Adrenal gland (tissue), 12 donors: ENCODE results near the gene ZNRF1. TPM values are rescaled to one million over a fixed set of nuclear protein-coding genes. Genes with fewer than 3 reads are reported as not detected.
"Not testable (repeated sequence)": the region's sequence is repeated elsewhere in the genome, so short reads cannot be mapped to it uniquely, and the experiment has no call there.

ENCODE experiments used
- DNase-seq, 7 donors: peaks; one replicate each; pipeline ENCODE4 v3.0.0-alpha.2; 2019 to 2020
- H3K27ac ChIP-seq, 5 donors: fragments of 200-600 bp; sonication (generic) in 4 of 5; 1 replicate in 3 of 5; 2 replicates in 2 of 5; pipeline versions ENCODE4 v1.5.1 to v1.8.0; 2016 to 2020; ENCODE audit warnings: mild to moderate bottlenecking in 1 of 5
- H3K27me3 ChIP-seq: fragments of 200-600 bp; 2 replicates; pipeline ENCODE4 v1.8.0; 2021
- H3K36me3 ChIP-seq, 2 donors: fragments of 200-600 bp; replicated peaks in 1 of 2; 1 replicate in 1 of 2; 2 replicates in 1 of 2; pipeline versions ENCODE4 v1.5.1 to v1.8.0; 2018 to 2022
- H3K4me1 ChIP-seq, 2 donors: fragments of 200-600 bp; replicated peaks in 1 of 2; 1 replicate in 1 of 2; 2 replicates in 1 of 2; pipeline versions ENCODE4 v1.5.1 to v1.8.0; 2018 to 2021
- H3K4me3 ChIP-seq, 4 donors: fragments of 200-600 bp; sonication (generic) in 3 of 4; one replicate each; pipeline ENCODE4 v1.5.1; 2016 to 2018
- H3K9me3 ChIP-seq, 3 donors: fragments of 200-600 bp; sonication (generic) in 1 of 3; replicated peaks in 1 of 3; 1 replicate in 2 of 3; 2 replicates in 1 of 3; pipeline versions ENCODE4 v1.5.1 to v1.8.0; 2016 to 2021
- POLR2A ChIP-seq, 2 donors: fragments of 450-650 bp; IDR thresholded peaks; one replicate each; pipeline ENCODE4 v1.6.1; 2017; ENCODE audit warnings: antibody characterized with exemption in 2 of 2, mild to moderate bottlenecking in 2 of 2, moderate library complexity in 1 of 2
- WGBS, 4 donors: extraction: QIAGEN DNeasy Blood & Tissue Kit in 2 of 4; methylation state at CpG; one replicate each; pipeline versions ENCODE4 v1.1.5 to v1.1.7; 2013 to 2017; 5-methylcytosine and 5-hydroxymethylcytosine counted together
- intact Hi-C, 2 donors: fragments of 100-400 bp; cut with DNase I; formaldehyde crosslinking; loops; one replicate each; pipeline versions ENCODE4 v1.14.1 to v1.15.0; 2022 to 2023
- polyA plus RNA-seq, 3 donors: library from polyadenylated mRNA; stranded (reverse); fragments of 200-250 nt in 2 of 3; fragments of 350-450 nt in 1 of 3; fragmentation: Illumina TruSeq in 1 of 3; extraction: RNeasy Lipid Tissue Mini Kit (QIAGEN cat#74804) in 1 of 3; gene quantifications; one replicate each; pipeline ENCODE4 v1.2.3, GENCODE V29; 2013 to 2014
- total RNA-seq, 9 donors: library from RNA; depleted of rRNA in 4 of 9; stranded (reverse); fragments of >200 nt in 4 of 9; fragments of 120-200 nt in 1 of 9; fragmentation: NEBNext Ultra II Directional in 1 of 9; extraction: Animal tissue kit (Norgen Biotek cat#: 25700) in 1 of 9; gene quantifications; one replicate each; pipeline versions ENCODE4 v1.1.0 to v1.2.4, GENCODE V29; 2013 to 2023
- TF ChIP-seq, protein P1 (sequence below), 6 experiments: fragments of 450-650 bp in 4 of 6; fragments of 200-600 bp in 2 of 6; sonication (generic) in 1 of 6; IDR thresholded peaks; 1 replicate in 5 of 6; 2 replicates in 1 of 6; pipeline versions ENCODE4 v1.5.1 to v1.8.0; 2016 to 2021; ENCODE audit warnings: antibody characterized with exemption in 6 of 6, mild to moderate bottlenecking in 2 of 6, moderate library complexity in 1 of 6
- donor health status: healthy with polysubstance abuse.
- donor health status: Bipolar disorder and iron deficiency.
- donor health status: DM: yes; HTN: yes; CAD: no.
- donor health status: DM: no; HTN: no; CAD: no.
- donor health status: DM: no; HTN: no; CAD: no.
- donor health status: DM: yes; HTN: yes; CAD: no.

ZNRF1 gene
- total and polyA plus RNA-seq, 12 donors: 9.9 to 29.2 (median 25.4) TPM

DNA sequence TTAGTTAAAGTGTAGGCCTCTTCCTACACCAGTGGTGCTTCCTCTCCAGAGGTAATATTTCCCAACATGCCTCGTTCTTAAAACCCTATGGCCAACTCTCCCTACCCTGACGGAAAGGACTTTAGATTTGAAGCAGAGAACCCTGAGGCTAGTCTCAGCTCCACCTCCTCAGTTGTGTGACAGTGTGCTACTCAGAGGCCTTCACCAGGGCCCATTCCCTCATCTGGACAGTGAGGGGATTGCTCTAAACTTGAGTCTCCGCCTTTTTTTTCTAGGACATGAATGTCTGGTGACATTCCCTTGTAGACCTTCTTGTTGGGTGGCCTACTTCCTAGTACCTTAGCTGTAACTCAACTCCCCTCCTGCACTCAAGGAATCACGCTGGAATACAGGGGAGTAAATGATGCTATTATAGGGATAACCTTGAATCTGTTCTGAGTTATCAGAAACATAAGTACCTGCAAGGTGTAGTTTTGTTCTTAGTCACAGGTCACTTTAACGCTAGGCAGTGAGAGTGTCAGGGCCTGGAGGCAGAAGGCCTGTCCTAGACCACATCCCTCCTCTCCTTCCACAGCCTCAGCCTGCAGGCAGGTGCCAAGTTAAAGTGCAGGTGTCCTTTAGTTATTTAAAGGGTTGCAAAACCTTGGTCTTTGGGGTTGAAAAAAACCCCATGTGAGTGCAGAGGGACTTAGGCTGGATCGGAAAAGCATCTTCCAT is 90.8 kb downstream of the ZNRF1 start:
- 76 to 97% (median 80%) methylated on average over 6 of the region's 6 CpGs for WGBS, 4 donors

DNA sequence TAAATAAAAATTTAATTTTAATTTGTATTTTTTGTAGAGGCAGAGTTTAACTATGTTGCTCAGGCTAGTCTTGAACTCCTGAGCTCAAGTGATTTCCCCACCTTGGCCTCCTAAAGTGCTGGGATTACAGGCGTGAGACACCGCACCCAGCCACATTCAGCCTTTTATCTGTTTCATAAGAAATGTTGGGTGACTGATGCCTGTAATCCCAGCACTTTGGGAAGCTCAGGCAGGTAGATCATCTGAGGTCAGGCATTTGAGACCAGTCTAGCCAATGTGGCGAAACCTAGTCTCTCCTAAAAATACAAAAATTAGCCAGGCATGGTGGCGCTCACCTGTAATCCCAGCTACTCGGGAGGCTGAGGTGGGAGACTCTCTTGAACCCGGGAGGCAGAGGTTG is 92.1 kb downstream of the ZNRF1 start:
- H3K27ac ChIP-seq, H3K36me3 ChIP-seq, H3K4me3 ChIP-seq, DNase-seq, intact Hi-C loops, H3K9me3 ChIP-seq, H3K27me3 ChIP-seq: not testable (repeated sequence)
- 77 to 97% (median 83%) methylated on average over 6 of the region's 6 CpGs for WGBS, 4 donors
- peaks cover 4 to 25% of the 10 kb centered on the region in 2 donors for H3K4me1 ChIP-seq

More for the DNA sequence above, 90.8 kb downstream of the ZNRF1 start:
- intact Hi-C loops: no loop called here
- Histone ChIP-seq H3K4me1 (peaks cover 4 to 27% of the 10 kb centered on the region in 2 donors), H3K36me3 (no peaks in the 10 kb centered on the region), H3K4me3 (no peak overlapping the region), H3K27me3 (no peaks in the 10 kb centered on the region), H3K27ac (no peak overlapping the region), H3K9me3 (no peaks in the 10 kb centered on the region)
- no peak for DNase-seq
- no peak for TF ChIP-seq POLR2A (IDR thresholded peaks at IDR 0.05)
- TF ChIP-seq, protein P1, sequence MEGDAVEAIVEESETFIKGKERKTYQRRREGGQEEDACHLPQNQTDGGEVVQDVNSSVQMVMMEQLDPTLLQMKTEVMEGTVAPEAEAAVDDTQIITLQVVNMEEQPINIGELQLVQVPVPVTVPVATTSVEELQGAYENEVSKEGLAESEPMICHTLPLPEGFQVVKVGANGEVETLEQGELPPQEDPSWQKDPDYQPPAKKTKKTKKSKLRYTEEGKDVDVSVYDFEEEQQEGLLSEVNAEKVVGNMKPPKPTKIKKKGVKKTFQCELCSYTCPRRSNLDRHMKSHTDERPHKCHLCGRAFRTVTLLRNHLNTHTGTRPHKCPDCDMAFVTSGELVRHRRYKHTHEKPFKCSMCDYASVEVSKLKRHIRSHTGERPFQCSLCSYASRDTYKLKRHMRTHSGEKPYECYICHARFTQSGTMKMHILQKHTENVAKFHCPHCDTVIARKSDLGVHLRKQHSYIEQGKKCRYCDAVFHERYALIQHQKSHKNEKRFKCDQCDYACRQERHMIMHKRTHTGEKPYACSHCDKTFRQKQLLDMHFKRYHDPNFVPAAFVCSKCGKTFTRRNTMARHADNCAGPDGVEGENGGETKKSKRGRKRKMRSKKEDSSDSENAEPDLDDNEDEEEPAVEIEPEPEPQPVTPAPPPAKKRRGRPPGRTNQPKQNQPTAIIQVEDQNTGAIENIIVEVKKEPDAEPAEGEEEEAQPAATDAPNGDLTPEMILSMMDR (IDR thresholded peaks at IDR 0.05): no peak

DNA sequence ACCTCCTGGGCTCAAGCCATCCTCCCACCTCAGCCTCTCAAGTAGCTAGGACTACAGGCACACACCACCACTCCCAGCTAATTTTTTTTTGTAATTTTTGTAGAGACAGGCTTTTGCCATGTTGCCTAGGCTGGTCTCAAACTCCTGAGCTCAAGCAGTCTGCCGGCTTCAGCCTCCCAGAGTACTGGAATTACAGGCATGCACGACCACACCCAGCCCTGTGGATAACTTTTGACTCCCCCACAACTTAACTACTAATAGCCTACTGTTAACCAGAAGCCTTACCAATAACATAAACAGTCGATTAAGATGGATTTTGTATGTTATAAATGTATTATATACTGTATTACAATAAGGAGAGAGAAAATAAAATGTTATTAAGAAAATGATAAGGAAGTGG is 92.8 kb downstream of the ZNRF1 start:
- intact Hi-C loops, H3K27ac ChIP-seq, H3K27me3 ChIP-seq, DNase-seq, H3K4me3 ChIP-seq, H3K36me3 ChIP-seq, H3K9me3 ChIP-seq: not testable (repeated sequence)
- H3K4me1 ChIP-seq: peaks cover 4 to 23% of the 10 kb centered on the region in 2 donors
- 83 to 90% (median 85%) methylated on average over 2 to 3 of the region's 3 CpGs for WGBS, 4 donors

DNA sequence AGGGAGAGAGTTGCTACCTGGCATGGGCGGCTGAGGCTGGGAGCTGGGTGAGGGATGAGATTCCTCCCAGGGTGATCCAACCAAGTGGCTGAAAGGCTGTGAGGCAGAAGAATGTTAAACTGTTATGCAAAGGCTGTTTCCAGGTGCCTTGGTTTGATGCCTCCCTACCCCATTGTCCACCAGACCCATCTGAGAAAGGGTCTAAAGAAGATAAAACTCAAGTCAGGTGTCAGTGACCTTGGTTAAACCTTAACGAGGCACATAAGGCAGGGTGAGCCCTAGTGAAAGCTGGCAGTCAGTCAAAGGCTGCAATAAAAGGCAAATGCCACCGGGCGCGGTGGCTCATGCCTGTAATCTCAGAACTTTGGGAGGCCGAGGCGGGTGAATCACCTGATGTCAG is 94.0 kb downstream of the ZNRF1 start:
- DNase-seq: peak in 3 of 7 donors; percentile 30 to 42 (median 34)
- Histone ChIP-seq H3K9me3 (no peaks in the 10 kb centered on the region), H3K4me1 (peaks cover 4 to 16% of the 10 kb centered on the region in 2 donors), H3K27ac (no peak overlapping the region), H3K27me3 (no peaks in the 10 kb centered on the region), H3K4me3 (no peak overlapping the region), H3K36me3 (no peaks in the 10 kb centered on the region)
- no peak for TF ChIP-seq POLR2A (IDR thresholded peaks at IDR 0.05)
- TF ChIP-seq, protein P1 (IDR thresholded peaks at IDR 0.05): no peak
- intact Hi-C loops: no loop called here
- WGBS, 4 donors: 62 to 71% (median 67%) methylated on average over 7 of the region's 7 CpGs

DNA sequence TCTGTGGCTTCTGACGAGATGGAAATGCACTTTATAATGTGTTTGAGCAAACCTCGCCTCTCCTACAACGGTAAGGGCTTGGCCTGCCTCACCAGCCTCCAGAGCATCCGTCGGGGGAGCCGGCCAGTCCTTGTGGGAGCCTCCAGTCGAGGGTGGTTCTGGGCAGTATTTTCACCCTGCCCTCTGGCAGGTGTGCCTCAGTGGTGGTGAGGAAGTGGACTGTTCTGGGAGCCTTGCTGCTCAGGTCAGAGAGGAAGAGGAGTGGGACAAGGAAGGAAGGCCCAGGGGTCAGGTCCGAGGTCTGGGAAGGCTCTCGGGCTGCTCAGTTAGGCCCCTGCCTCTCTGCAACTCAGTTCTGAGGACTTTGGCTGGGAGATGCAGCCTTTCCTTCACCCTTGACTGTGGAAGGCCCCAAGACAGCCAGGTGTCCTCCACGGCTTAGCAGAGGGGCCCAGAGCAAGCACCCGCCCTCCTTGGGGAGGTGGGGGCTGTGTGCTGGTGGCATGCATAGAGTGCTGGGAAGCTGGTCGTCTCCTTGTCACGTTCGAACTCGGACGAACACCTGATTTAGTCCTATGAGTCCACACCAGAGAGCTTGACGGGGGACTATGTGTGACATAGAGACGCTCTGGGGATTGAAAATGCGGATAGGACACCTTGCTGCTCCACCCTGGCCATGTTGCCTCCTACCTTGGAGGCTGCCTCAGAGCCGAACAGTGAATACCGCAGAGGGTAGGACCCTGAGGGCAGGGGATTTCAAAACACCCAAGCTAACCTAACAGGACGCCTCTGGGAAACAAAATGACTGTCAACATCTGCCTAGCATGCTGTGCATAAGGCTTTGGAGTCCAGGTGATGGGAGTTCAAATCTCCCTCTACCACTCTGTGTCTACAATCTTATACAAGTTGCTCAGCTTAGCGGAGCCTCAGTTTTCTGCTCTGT is 95.0 kb downstream of the ZNRF1 start:
- 92 to 95% (median 93%) methylated on average over 17 to 23 of the region's 23 CpGs for WGBS, 4 donors
- H3K27me3 ChIP-seq: no peaks in the 10 kb centered on the region
- no peak overlapping the region for H3K27ac ChIP-seq
- H3K4me1 ChIP-seq: peaks cover 0 to 16% of the 10 kb centered on the region in 2 donors
- DNase-seq: no peak
- no peaks in the 10 kb centered on the region for H3K9me3 ChIP-seq
- no peaks in the 10 kb centered on the region for H3K36me3 ChIP-seq
- no peak overlapping the region for H3K4me3 ChIP-seq
- intact Hi-C loops: no loop called here
- TF ChIP-seq, protein P1 (IDR thresholded peaks at IDR 0.05): no peak
- no peak for TF ChIP-seq POLR2A (IDR thresholded peaks at IDR 0.05)
